MV-4-11 (cell line): ENCODE results near the gene MATR3.

Experiments used
- DNase-seq: peaks from one replicate; lab custom pipeline; 2025; lab: John Stamatoyannopoulos, UW

The MATR3 gene

GRCh38 chr5:139272471-139273321 is 20.8 kb upstream of the MATR3 start:
- DNase-seq, result peak; percentile 88

- no peak for DNase-seq
Measured at GRCh38 chr5:139273322-139273571, 20.3 kb upstream of the MATR3 start.

GRCh38 chr5:139273572-139274289 is 19.8 kb upstream of the MATR3 start:
- peak; percentile 87 for DNase-seq

GRCh38 chr5:139275536-139275935 is 18.0 kb upstream of the MATR3 start:
- no peak for DNase-seq

GRCh38 chr5:139275956-139276355 is 17.6 kb upstream of the MATR3 start:
- no peak for DNase-seq

- DNase-seq, result no peak
Measured at GRCh38 chr5:139276426-139276825, 17.1 kb upstream of the MATR3 start.

GRCh38 chr5:139277171-139277570 is 16.4 kb upstream of the MATR3 start:
- no peak for DNase-seq

GRCh38 chr5:139278540-139279274 is 14.8 kb upstream of the MATR3 start:
- DNase-seq, result no peak

GRCh38 chr5:139282197-139282557 is 11.4 kb upstream of the MATR3 start:
- no peak for DNase-seq

- DNase-seq, result no peak
Measured at GRCh38 chr5:139283252-139284166, 10.0 kb upstream of the MATR3 start.

GRCh38 chr5:139284295-139284694 is 9.2 kb upstream of the MATR3 start:
- no peak for DNase-seq

GRCh38 chr5:139285651-139286392 is 7.7 kb upstream of the MATR3 start:
- no peak for DNase-seq

GRCh38 chr5:139287890-139288635 is 5.5 kb upstream of the MATR3 start:
- DNase-seq, result peak; percentile 20

- no peak for DNase-seq
Measured at GRCh38 chr5:139291051-139291450, 2.5 kb upstream of the MATR3 start.

- no peak for DNase-seq
Measured at GRCh38 chr5:139293202-139293506, 386 bp upstream of the MATR3 start.

GRCh38 chr5:139294374-139295165 is 1.0 kb downstream of the MATR3 start:
- peak; percentile 60 for DNase-seq

- DNase-seq, result no peak
Measured at GRCh38 chr5:139295346-139296057, 2.0 kb downstream of the MATR3 start.

- DNase-seq, result no peak
Measured at GRCh38 chr5:139296198-139296597, 2.7 kb downstream of the MATR3 start.

GRCh38 chr5:139296862-139297326 is 3.4 kb downstream of the MATR3 start:
- no peak for DNase-seq
